ENCODE data around the gene AJUBA.

GRCh38 chr14:22997676-22998323, 15.4 kb upstream of the AJUBA start:
- TF ChIP-seq EZH2 (IDR thresholded peaks at IDR 0.05; ENCODE audit: low read depth) (no peak), CTCF (conservative IDR thresholded peaks at IDR 0.05) (no peak)
